ENCODE data around the gene DMRTC1B.

- TF ChIP-seq CTCF (IDR thresholded peaks at IDR 0.05) (no peak), POLR2AphosphoS5 (IDR thresholded peaks at IDR 0.05) (no peak)
Observed at GRCh38 chrX:72727846-72728245, 48.8 kb upstream of the DMRTC1B start.
